ENCODE data around the gene RARG. TPM values are rescaled to one million over a fixed set of nuclear protein-coding genes. Genes with fewer than 3 reads are reported as not detected.

RARG gene
- total RNA-seq, 1 donor from 2014 or later: 74.5 TPM

- H3K4me1 Mint-ChIP-seq (ENCODE audit: unreplicated experiment): peaks cover 15% of the 10 kb centered on the region
- peaks cover 10% of the 10 kb centered on the region for H3K27me3 Mint-ChIP-seq
- no peak overlapping the region for H3K4me3 Mint-ChIP-seq
- H3K27ac Mint-ChIP-seq: no peak overlapping the region
- no peak for DNase-seq (ENCODE audit: extremely low spot score, unreplicated experiment)
- H3K36me3 Mint-ChIP-seq: no peaks in the 10 kb centered on the region
- H3K9me3 Mint-ChIP-seq: no peaks in the 10 kb centered on the region
- no peak for TF ChIP-seq CTCF (conservative IDR thresholded peaks at IDR 0.05)
Measured at GRCh38 chr12:53239643-53240258, 7.7 kb upstream of the RARG start.

GRCh38 chr12:53236443-53237111, 4.6 kb upstream of the RARG start:
- no peak overlapping the region for H3K4me3 Mint-ChIP-seq
- no peaks in the 10 kb centered on the region for H3K9me3 Mint-ChIP-seq
- H3K4me1 Mint-ChIP-seq (ENCODE audit: unreplicated experiment): peaks cover 35% of the 10 kb centered on the region
- no peak for TF ChIP-seq CTCF (conservative IDR thresholded peaks at IDR 0.05)
- no peak for DNase-seq (ENCODE audit: extremely low spot score, unreplicated experiment)
- H3K27me3 Mint-ChIP-seq: peaks cover 3% of the 10 kb centered on the region
- no peaks in the 10 kb centered on the region for H3K36me3 Mint-ChIP-seq
- H3K27ac Mint-ChIP-seq: peak overlapping the region; percentile 26

GRCh38 chr12:53235742-53236442, 3.9 kb upstream of the RARG start:
- no peak for DNase-seq (ENCODE audit: extremely low spot score, unreplicated experiment)
- Mint-ChIP-seq H3K27me3 (peaks cover 3% of the 10 kb centered on the region), H3K4me1 (ENCODE audit: unreplicated experiment) (peaks cover 31% of the 10 kb centered on the region)

GRCh38 chr12:53235164-53235563, 3.2 kb upstream of the RARG start:
- DNase-seq (ENCODE audit: extremely low spot score, unreplicated experiment): no peak
- H3K9me3 Mint-ChIP-seq: no peaks in the 10 kb centered on the region
- H3K4me1 Mint-ChIP-seq (ENCODE audit: unreplicated experiment): peaks cover 31% of the 10 kb centered on the region
- no peak overlapping the region for H3K27ac Mint-ChIP-seq
- peaks cover 3% of the 10 kb centered on the region for H3K27me3 Mint-ChIP-seq
- TF ChIP-seq CTCF (conservative IDR thresholded peaks at IDR 0.05): no peak
- peak overlapping the region; percentile 31 for H3K4me3 Mint-ChIP-seq
- H3K36me3 Mint-ChIP-seq: no peaks in the 10 kb centered on the region

More at GRCh38 chr12:53235742-53236442, 3.9 kb upstream of the RARG start:
- Mint-ChIP-seq H3K27ac (peak overlapping the region; percentile 26), H3K9me3 (no peaks in the 10 kb centered on the region), H3K4me3 (peak overlapping the region; percentile 31), H3K36me3 (no peaks in the 10 kb centered on the region)
- TF ChIP-seq CTCF (conservative IDR thresholded peaks at IDR 0.05): no peak

GRCh38 chr12:53234271-53234914, 2.4 kb upstream of the RARG start:
- TF ChIP-seq CTCF (conservative IDR thresholded peaks at IDR 0.05): no peak
- peak overlapping the region; percentile 77 for H3K4me3 Mint-ChIP-seq
- no peak for DNase-seq (ENCODE audit: extremely low spot score, unreplicated experiment)

More at GRCh38 chr12:53234271-53234914, 2.4 kb upstream of the RARG start:
- H3K27me3 Mint-ChIP-seq: peaks cover 3% of the 10 kb centered on the region
- H3K4me1 Mint-ChIP-seq (ENCODE audit: unreplicated experiment): peaks cover 38% of the 10 kb centered on the region
- H3K27ac Mint-ChIP-seq: peak overlapping the region; percentile 64
- H3K9me3 Mint-ChIP-seq: no peaks in the 10 kb centered on the region
- no peaks in the 10 kb centered on the region for H3K36me3 Mint-ChIP-seq
